Mesendoderm (in vitro differentiated cells): ENCODE data around the gene OR52E4.

Source experiments
- DNase-seq: peaks from one replicate; pipeline ENCODE4 v3.0.0; 2013
- H2AK5ac ChIP-seq: 2 replicates; pipeline ENCODE4 v1.6.1; 2013; ENCODE audit warnings: low read length, inconsistent platforms
- H2BK120ac ChIP-seq: 2 replicates; pipeline ENCODE4 v1.6.1; 2013; ENCODE audit warnings: low read depth, mild to moderate bottlenecking, low read length, moderate library complexity, mixed read lengths
- H2BK15ac ChIP-seq: replicated peaks from 2 replicates; pipeline ENCODE4 v1.6.1; 2013; ENCODE audit warnings: low read depth, mild to moderate bottlenecking, moderate library complexity
- H2BK5ac ChIP-seq: 2 replicates; pipeline ENCODE4 v1.6.1; 2013; ENCODE audit warnings: low read length, inconsistent platforms
- H3K18ac ChIP-seq: 2 replicates; pipeline ENCODE4 v1.6.1; 2013; ENCODE audit warnings: mild to moderate bottlenecking, low read length, mixed read lengths
- H3K23ac ChIP-seq: one replicate; pipeline ENCODE4 v1.6.1; 2013; ENCODE audit warnings: low read length
- H3K27ac ChIP-seq: 2 replicates; pipeline ENCODE4 v1.5.1; 2013; ENCODE audit warnings: low read depth, mild to moderate bottlenecking, inconsistent platforms, low read length, moderate library complexity
- H3K27me3 ChIP-seq: 2 replicates; pipeline ENCODE4 v1.6.1; 2013; ENCODE audit warnings: low read length, control low read depth, mild to moderate bottlenecking, inconsistent platforms; ENCODE audit not compliant: insufficient read depth, poor library complexity
- H3K36me3 ChIP-seq: 2 replicates; pipeline ENCODE4 v1.6.1; 2013; ENCODE audit warnings: low read length, inconsistent platforms; ENCODE audit not compliant: control insufficient read depth, insufficient read depth
- H3K4ac ChIP-seq: one replicate; pipeline ENCODE4 v1.6.1; 2013; ENCODE audit warnings: low read depth, mild to moderate bottlenecking, low read length, moderate library complexity
- H3K4me1 ChIP-seq: 2 replicates; pipeline ENCODE4 v1.6.1; 2013; ENCODE audit warnings: low read depth, low read length, inconsistent platforms; ENCODE audit not compliant: control insufficient read depth
- H3K4me2 ChIP-seq: 2 replicates; pipeline ENCODE4 v1.6.1; 2013; ENCODE audit warnings: low read length
- H3K4me3 ChIP-seq: 2 replicates; pipeline ENCODE4 v1.5.1; 2013; ENCODE audit warnings: mild to moderate bottlenecking, low read length
- H3K56ac ChIP-seq: one replicate; pipeline ENCODE4 v1.6.1; 2013; ENCODE audit warnings: low read length
- H3K79me1 ChIP-seq: 2 replicates; pipeline ENCODE4 v1.6.1; 2013; ENCODE audit warnings: low read length, inconsistent platforms
- H3K79me2 ChIP-seq: 2 replicates; pipeline ENCODE4 v1.6.1; 2013; ENCODE audit warnings: mild to moderate bottlenecking, low read length; ENCODE audit not compliant: control insufficient read depth, insufficient read depth
- H3K9ac ChIP-seq: 2 replicates; pipeline ENCODE4 v1.6.1; 2013; ENCODE audit warnings: low read length, inconsistent platforms
- H4K5ac ChIP-seq: one replicate; pipeline ENCODE4 v1.6.1; 2013; ENCODE audit warnings: low read length
- H4K8ac ChIP-seq: one replicate; pipeline ENCODE4 v1.6.1; 2013; ENCODE audit warnings: low read depth, mild to moderate bottlenecking, control low read depth, low read length, moderate library complexity
- WGBS: extraction: QIAGEN DNeasy Blood & Tissue Kit; methylation state at CpG from one replicate; pipeline ENCODE4 v1.1.7; 2013; ENCODE audit warnings: low lambda C conversion rate, missing lambda C conversion rate; ENCODE audit not compliant: insufficient coverage; ENCODE audit errors: extremely low coverage; 5-methylcytosine and 5-hydroxymethylcytosine counted together

Gene OR52E4

DNA sequence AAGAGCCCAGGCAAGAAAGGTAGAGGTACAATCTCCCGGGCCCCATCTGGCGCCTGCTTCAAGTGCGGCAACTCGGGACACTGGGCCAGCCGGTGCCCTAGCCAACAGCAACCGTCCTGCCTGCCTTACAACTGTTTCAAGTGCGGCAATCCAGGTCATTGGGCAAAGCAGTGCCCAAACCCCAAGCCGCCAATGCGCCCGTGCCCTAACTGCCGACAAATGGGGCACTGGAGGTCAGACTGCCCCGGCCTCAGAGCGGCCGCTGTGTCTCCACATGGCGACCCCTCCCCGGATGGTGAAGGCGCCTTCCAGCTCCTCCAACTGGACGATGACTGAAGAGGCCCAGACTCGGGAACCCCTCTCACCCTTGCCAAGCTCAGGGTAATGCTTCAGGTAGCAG lies 50.2 kb downstream of the OR52E4 start:
- no peak overlapping the region for H2BK5ac ChIP-seq
- no peak for DNase-seq
- no peaks in the 10 kb centered on the region for H3K27me3 ChIP-seq
- no peak overlapping the region for H3K56ac ChIP-seq
- no peak overlapping the region for H3K18ac ChIP-seq
- H4K5ac ChIP-seq = no peak overlapping the region
- H3K4me1 ChIP-seq = no peaks in the 10 kb centered on the region
- no CpG with 5 or more reads among the region's 19 CpGs for WGBS
- no peak overlapping the region for H2AK5ac ChIP-seq
- no peak overlapping the region for H2BK120ac ChIP-seq
- no peak overlapping the region for H4K8ac ChIP-seq
- no peak overlapping the region for H3K4me3 ChIP-seq
- H3K4me2 ChIP-seq = no peak overlapping the region
- H3K27ac ChIP-seq = no peak overlapping the region
- no peak overlapping the region for H3K9ac ChIP-seq
- no peaks in the 10 kb centered on the region for H3K79me1 ChIP-seq
- no peaks in the 10 kb centered on the region for H3K36me3 ChIP-seq
- H2BK15ac ChIP-seq = no peak overlapping the region
- H3K79me2 ChIP-seq = no peaks in the 10 kb centered on the region
- H3K4ac ChIP-seq = no peak overlapping the region
- H3K23ac ChIP-seq = no peak overlapping the region

- Histone ChIP-seq H3K27me3 (no peaks in the 10 kb centered on the region), H3K23ac (no peak overlapping the region), H2BK120ac (no peak overlapping the region), H3K79me2 (no peaks in the 10 kb centered on the region), H3K9ac (no peak overlapping the region), H4K8ac (no peak overlapping the region), H2AK5ac (no peak overlapping the region), H2BK5ac (no peak overlapping the region), H3K79me1 (no peaks in the 10 kb centered on the region), H3K36me3 (no peaks in the 10 kb centered on the region), H3K4ac (no peak overlapping the region), H4K5ac (no peak overlapping the region), H3K4me2 (no peak overlapping the region), H3K4me3 (no peak overlapping the region), H3K4me1 (no peaks in the 10 kb centered on the region), H3K56ac (no peak overlapping the region), H3K18ac (no peak overlapping the region), H2BK15ac (no peak overlapping the region), H3K27ac (no peak overlapping the region)
- no peak for DNase-seq
- no CpG with 5 or more reads among the region's 8 CpGs for WGBS
Observed at GRCh38 chr11:5931061-5931460, 50.6 kb downstream of the OR52E4 start.

DNA sequence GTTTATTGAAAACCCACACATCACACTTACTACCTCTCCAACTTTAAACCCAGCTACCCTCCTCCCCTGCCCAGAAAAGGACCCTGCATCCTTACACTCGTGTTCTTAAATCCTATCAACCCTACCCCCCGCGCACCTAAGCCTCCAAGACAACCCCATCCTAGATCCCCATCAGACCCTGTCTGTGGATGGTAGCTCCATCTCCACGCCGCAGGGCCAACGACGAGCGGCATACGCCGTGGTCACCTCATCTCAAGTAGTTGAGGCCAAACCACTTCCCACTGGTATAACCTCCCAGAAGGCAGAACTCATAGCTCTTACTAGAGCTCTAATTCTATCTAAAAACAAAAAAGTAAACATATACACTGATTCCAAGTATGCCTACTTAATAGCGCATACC lies 52.2 kb downstream of the OR52E4 start:
- no peaks in the 10 kb centered on the region for H3K79me1 ChIP-seq

GRCh38 chr11:5933116-5933515 lies 52.7 kb downstream of the OR52E4 start:
- H3K23ac ChIP-seq = no peak overlapping the region
- no peaks in the 10 kb centered on the region for H3K79me1 ChIP-seq
- no peak overlapping the region for H2BK15ac ChIP-seq
- no peak overlapping the region for H2BK5ac ChIP-seq
- no peak overlapping the region for H3K4me2 ChIP-seq
- WGBS = no CpG with 5 or more reads among the region's 10 CpGs
- no peak overlapping the region for H2BK120ac ChIP-seq
- H3K56ac ChIP-seq = no peak overlapping the region
- no peak overlapping the region for H3K9ac ChIP-seq
- H3K27me3 ChIP-seq = no peaks in the 10 kb centered on the region
- H3K4ac ChIP-seq = no peak overlapping the region
- no peak overlapping the region for H4K8ac ChIP-seq
- no peak for DNase-seq
- H3K79me2 ChIP-seq = no peaks in the 10 kb centered on the region
- H3K36me3 ChIP-seq = no peaks in the 10 kb centered on the region
- no peak overlapping the region for H2AK5ac ChIP-seq
- no peak overlapping the region for H3K18ac ChIP-seq
- no peak overlapping the region for H3K27ac ChIP-seq
- no peak overlapping the region for H4K5ac ChIP-seq
- H3K4me3 ChIP-seq = no peak overlapping the region
- no peaks in the 10 kb centered on the region for H3K4me1 ChIP-seq

More for the DNA sequence above, 52.2 kb downstream of the OR52E4 start:
- Histone ChIP-seq H3K27me3 (no peaks in the 10 kb centered on the region), H3K79me2 (no peaks in the 10 kb centered on the region), H2BK5ac (no peak overlapping the region), H2BK15ac (no peak overlapping the region), H3K27ac (no peak overlapping the region), H3K36me3 (no peaks in the 10 kb centered on the region), H3K9ac (no peak overlapping the region), H3K4me3 (no peak overlapping the region), H3K18ac (no peak overlapping the region), H4K8ac (no peak overlapping the region), H3K23ac (no peak overlapping the region), H2AK5ac (no peak overlapping the region), H3K4ac (no peak overlapping the region), H3K56ac (no peak overlapping the region), H3K4me2 (no peak overlapping the region), H4K5ac (no peak overlapping the region), H2BK120ac (no peak overlapping the region), H3K4me1 (no peaks in the 10 kb centered on the region)
- no peak for DNase-seq
- WGBS = no CpG with 5 or more reads among the region's 11 CpGs
